Left hindlimb (tissue), 1 donor: ENCODE results near the gene EPRS1.
"Not testable (repeated sequence)": the region's sequence is repeated elsewhere in the genome, so short reads cannot be mapped to it uniquely, and the experiment has no call there.

Experiments used
- DNase-seq: peaks from one replicate; pipeline ENCODE4 v3.0.0-alpha.2; 2018

The EPRS1 gene

GRCh38 chr1:220046052-220046930, at the start of gene EPRS1:
Gene EPRS1, minus strand, starts transcription at chr1:220046505. Its CDS starts 117 bp downstream, at chr1:220046388.
- DNase-seq = peak; percentile 96

GRCh38 chr1:220094016-220094911, 48.0 kb upstream of the EPRS1 start, which contains the start of gene IARS2:
Gene IARS2, plus strand, starts transcription at chr1:220094132. Its CDS starts 85 bp downstream, at chr1:220094217.
- peak; percentile 91 for DNase-seq

GRCh38 chr1:220093361-220094015, 47.2 kb upstream of the EPRS1 start:
- no peak for DNase-seq

GRCh38 chr1:220092694-220093093, 46.4 kb upstream of the EPRS1 start:
- no peak for DNase-seq

- peak; percentile 91 for DNase-seq
Observed at GRCh38 chr1:220089650-220090556, 43.6 kb upstream of the EPRS1 start, which contains the start of gene BPNT1. Gene BPNT1, minus strand, starts transcription at chr1:220089788. Its CDS starts 9,942 bp downstream, at chr1:220079846.

GRCh38 chr1:220086261-220086686, 40.0 kb upstream of the EPRS1 start:
- not testable (repeated sequence) for DNase-seq

- no peak for DNase-seq
Observed at GRCh38 chr1:220084460-220084859, 38.2 kb upstream of the EPRS1 start.

GRCh38 chr1:220077887-220078286, 31.6 kb upstream of the EPRS1 start:
- DNase-seq = no peak

- DNase-seq = no peak
Observed at GRCh38 chr1:220076861-220077762, 30.8 kb upstream of the EPRS1 start.

- no peak for DNase-seq
Observed at GRCh38 chr1:220067269-220068204, 21.2 kb upstream of the EPRS1 start.

GRCh38 chr1:220062629-220063028, 16.3 kb upstream of the EPRS1 start:
- no peak for DNase-seq

GRCh38 chr1:220060876-220061275, 14.6 kb upstream of the EPRS1 start:
- no peak for DNase-seq

- DNase-seq = no peak
Observed at GRCh38 chr1:220056374-220056773, 10.1 kb upstream of the EPRS1 start.

GRCh38 chr1:220045356-220046051, 801 bp downstream of the EPRS1 start:
- no peak for DNase-seq

GRCh38 chr1:220044678-220045355, 1.5 kb downstream of the EPRS1 start:
- no peak for DNase-seq

- DNase-seq = no peak
Observed at GRCh38 chr1:220043646-220044045, 2.7 kb downstream of the EPRS1 start.

- no peak for DNase-seq
Observed at GRCh38 chr1:220040028-220040596, 6.2 kb downstream of the EPRS1 start.

- DNase-seq = no peak
Observed at GRCh38 chr1:220038640-220039039, 7.7 kb downstream of the EPRS1 start.
